ENCODE data around the gene PPP2R2B. TPM values are rescaled to one million over a fixed set of nuclear protein-coding genes. Genes with fewer than 3 reads are reported as not detected.
"Not testable (repeated sequence)": the region's sequence is repeated elsewhere in the genome, so short reads cannot be mapped to it uniquely, and the experiment has no call there.

Gene PPP2R2B
- total RNA-seq, 1 experiment from 2014 or later = not detected

- DNase-seq (ENCODE audit: low spot score) = no peak
- in situ Hi-C loops (cut with HindIII; ENCODE audit: low sequenced_read_pairs) = no loop called here
These were observed 236.6 kb downstream of the PPP2R2B start for GRCh38 chr5:146641941-146642340.

- in situ Hi-C loops (cut with HindIII; ENCODE audit: low sequenced_read_pairs) = no loop called here
These were observed 238.2 kb downstream of the PPP2R2B start for GRCh38 chr5:146640285-146640896.

DNA sequence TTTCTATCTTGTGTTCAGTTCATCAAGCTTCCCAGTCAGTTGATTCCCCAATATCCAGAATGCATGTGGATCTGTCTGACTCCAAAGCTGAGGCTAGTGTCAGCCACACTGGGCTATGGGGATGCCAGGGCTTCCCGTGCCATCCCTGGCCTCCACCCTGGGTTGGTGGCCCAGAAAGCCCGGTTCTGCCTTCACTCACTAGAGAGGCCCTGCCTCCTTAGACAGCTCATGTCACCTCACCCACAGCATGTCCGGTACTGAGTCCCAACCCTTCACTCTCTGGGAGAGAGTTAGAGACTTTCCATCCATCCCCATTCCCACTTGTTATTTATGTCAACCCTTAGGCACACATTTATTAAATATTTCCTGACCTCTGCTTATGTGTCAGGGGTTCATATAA lies 243.1 kb downstream of the PPP2R2B start:
- DNase-seq (ENCODE audit: low spot score) = no peak
- in situ Hi-C loops (cut with HindIII; ENCODE audit: low sequenced_read_pairs) = no loop called here

More at GRCh38 chr5:146640285-146640896, 238.2 kb downstream of the PPP2R2B start:
- no peak for DNase-seq (ENCODE audit: low spot score)

- DNase-seq (ENCODE audit: low spot score) = no peak
- in situ Hi-C loops (cut with HindIII; ENCODE audit: low sequenced_read_pairs) = no loop called here
These were observed 245.2 kb downstream of the PPP2R2B start for GRCh38 chr5:146633323-146633764.

- in situ Hi-C loops (cut with HindIII; ENCODE audit: low sequenced_read_pairs) = no loop called here
- DNase-seq (ENCODE audit: low spot score) = no peak
These were observed 245.8 kb downstream of the PPP2R2B start for GRCh38 chr5:146632620-146633322.

- in situ Hi-C loops (cut with HindIII; ENCODE audit: low sequenced_read_pairs) = no loop called here
These were observed 248.1 kb downstream of the PPP2R2B start for GRCh38 chr5:146630472-146630871.

GRCh38 chr5:146628950-146629349 lies 249.6 kb downstream of the PPP2R2B start:
- no peak for DNase-seq (ENCODE audit: low spot score)
- in situ Hi-C loops (cut with HindIII; ENCODE audit: low sequenced_read_pairs) = no loop called here

More at GRCh38 chr5:146630472-146630871, 248.1 kb downstream of the PPP2R2B start:
- no peak for DNase-seq (ENCODE audit: low spot score)

DNA sequence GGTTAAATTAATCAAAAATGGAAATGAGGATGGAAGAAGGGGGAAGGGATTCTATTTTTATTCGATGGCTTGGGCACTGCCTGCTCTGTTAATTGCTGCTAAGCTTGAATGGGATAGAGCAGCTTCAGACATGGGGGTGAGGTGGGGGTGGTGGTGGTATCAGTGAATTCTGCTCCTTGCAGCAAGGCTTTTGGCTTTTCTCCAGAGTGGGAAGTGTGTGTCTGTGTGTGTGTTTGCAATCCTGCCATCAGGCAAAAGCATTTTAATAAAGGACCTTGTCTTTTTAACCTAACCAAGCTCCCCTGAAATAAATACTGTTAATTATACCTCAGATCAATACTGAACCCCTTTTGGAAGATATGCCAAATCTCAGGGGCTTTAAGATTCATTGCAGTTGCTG lies 251.6 kb downstream of the PPP2R2B start:
- DNase-seq (ENCODE audit: low spot score) = no peak
- in situ Hi-C loops (cut with HindIII; ENCODE audit: low sequenced_read_pairs) = no loop called here

DNA sequence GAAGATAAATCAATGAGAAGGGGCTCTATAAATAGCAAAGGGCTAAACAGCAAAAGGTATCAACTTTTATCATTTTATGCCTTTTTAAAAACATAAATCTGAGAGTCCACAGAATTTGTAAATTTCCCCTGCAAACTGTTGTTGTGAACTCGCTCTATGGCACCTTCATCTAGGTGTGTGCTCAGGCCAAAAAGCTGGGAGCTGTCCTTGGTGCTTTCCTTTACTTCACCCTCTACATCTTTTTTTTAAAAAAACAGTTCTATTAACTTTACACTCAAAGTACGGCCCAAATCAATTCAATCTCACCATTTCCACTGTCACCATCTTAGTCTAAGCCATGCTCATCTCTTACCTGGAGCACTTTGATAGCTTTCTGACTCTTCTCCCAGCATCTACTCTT lies 254.4 kb downstream of the PPP2R2B start:
- DNase-seq (ENCODE audit: low spot score) = no peak
- in situ Hi-C loops (cut with HindIII; ENCODE audit: low sequenced_read_pairs) = no loop called here

GRCh38 chr5:146623666-146624065 lies 254.9 kb downstream of the PPP2R2B start:
- in situ Hi-C loops (cut with HindIII; ENCODE audit: low sequenced_read_pairs) = no loop called here
- no peak for DNase-seq (ENCODE audit: low spot score)

- in situ Hi-C loops (cut with HindIII; ENCODE audit: low sequenced_read_pairs) = no loop called here
- no peak for DNase-seq (ENCODE audit: low spot score)
These were observed 255.5 kb downstream of the PPP2R2B start for GRCh38 chr5:146623009-146623408.

DNA sequence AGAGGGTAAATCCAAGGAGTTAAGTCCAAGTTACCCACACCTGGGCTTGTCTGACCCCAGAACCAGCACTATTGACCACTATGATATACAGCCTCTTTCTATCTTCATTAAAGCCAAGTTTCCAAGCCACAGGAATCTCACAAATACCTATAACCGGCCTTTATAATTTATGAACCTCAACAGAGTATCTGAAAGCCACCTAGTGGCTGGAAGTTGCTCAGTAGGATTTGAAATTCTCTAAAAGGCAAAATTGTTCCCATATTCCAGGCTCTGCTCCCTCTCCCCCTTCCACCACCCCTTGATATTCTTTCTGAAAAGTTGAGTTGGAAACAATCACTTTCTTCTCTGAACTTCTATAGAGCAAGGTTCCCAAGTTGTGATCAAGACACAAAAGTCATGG lies 256.2 kb downstream of the PPP2R2B start:
- in situ Hi-C loops (cut with HindIII; ENCODE audit: low sequenced_read_pairs) = no loop called here
- DNase-seq (ENCODE audit: low spot score) = no peak

GRCh38 chr5:146620669-146621051 lies 257.9 kb downstream of the PPP2R2B start:
- in situ Hi-C loops (cut with HindIII; ENCODE audit: low sequenced_read_pairs) = no loop called here
- DNase-seq (ENCODE audit: low spot score) = peak; percentile 69

- peak; percentile 77 for DNase-seq (ENCODE audit: low spot score)
- in situ Hi-C loops (cut with HindIII; ENCODE audit: low sequenced_read_pairs) = no loop called here
These were observed 258.4 kb downstream of the PPP2R2B start for GRCh38 chr5:146620031-146620668.

DNA sequence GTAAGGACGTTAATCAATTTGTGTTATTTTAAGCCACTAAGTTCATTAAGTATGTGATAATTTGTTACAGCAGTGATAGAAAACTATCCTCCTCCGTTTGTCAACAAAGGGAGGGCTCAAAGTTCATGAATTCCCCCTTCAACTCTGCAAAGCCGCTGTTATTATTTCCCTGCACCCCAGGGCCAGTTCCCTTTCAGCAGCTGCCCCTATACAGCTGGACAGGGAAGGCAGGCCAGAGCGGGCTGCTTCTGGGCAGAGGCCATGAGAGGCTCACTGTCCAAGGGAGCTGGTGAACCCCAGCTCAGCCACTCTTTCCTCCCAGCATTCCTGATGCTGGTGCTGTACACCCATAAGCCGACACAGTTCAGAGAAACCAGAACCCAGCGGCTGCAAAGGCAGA lies 260.1 kb downstream of the PPP2R2B start:
- no peak for DNase-seq (ENCODE audit: low spot score)
- in situ Hi-C loops (cut with HindIII; ENCODE audit: low sequenced_read_pairs) = no loop called here

DNA sequence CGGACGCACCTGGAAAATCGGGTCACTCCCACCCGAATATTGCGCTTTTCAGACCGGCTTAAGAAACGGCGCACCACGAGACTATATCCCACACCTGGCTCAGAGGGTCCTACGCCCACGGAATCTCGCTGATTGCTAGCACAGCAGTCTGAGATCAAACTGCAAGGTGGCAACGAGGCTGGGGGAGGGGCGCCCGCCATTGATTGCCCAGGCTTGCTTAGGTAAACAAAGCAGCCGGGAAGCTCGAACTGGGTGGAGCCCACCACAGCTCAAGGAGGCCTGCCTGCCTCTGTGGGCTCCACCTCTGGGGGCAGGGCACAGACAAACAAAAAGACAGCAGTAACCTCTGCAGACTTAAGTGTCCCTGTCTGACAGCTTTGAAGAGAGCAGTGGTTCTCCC lies 268.8 kb downstream of the PPP2R2B start:
- in situ Hi-C loops (cut with HindIII; ENCODE audit: low sequenced_read_pairs); DNase-seq (ENCODE audit: low spot score): not testable (repeated sequence)

- no peak for DNase-seq (ENCODE audit: low spot score)
- in situ Hi-C loops (cut with HindIII; ENCODE audit: low sequenced_read_pairs) = no loop called here
These were observed 270.8 kb downstream of the PPP2R2B start for GRCh38 chr5:146607659-146608332.

DNA sequence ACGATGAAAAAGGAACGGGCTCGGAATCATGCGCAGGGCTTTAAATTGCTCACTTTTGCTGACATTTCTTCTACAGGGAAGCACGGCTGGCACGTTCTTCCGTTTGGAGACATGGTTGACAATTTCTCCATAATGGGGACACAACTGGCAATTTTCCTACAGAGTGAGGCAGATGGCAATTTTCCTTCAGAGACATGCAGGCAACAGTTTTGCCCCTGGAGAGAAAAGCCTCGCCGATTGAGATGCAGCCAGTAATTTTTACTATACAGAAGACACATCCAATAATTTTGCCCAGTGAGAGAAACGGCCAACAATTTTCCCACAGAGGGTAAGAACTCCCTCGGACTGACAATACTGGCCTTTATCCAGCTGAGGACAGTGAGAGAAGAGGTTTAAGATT lies 271.7 kb downstream of the PPP2R2B start:
- in situ Hi-C loops (cut with HindIII; ENCODE audit: low sequenced_read_pairs) = no loop called here
- peak; percentile 59 for DNase-seq (ENCODE audit: low spot score)

DNA sequence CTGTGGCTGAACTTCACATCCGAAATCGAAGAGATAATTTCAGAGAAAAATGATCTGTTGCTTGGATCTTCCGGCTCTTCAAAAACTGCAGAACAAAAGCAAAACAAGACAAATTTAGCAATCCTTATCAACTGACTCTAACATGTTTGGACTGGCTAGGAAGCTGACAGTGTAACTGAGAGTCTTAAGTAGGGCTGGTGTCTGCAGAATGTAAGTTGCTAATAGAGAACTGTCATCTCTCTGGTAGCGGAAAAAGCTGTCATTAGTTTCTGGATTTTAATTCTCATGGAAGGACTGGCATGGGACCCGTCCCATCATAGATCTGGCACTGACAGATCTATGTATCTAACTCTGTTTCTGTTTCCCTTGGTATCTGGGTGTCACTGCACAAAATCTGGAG lies 278.2 kb downstream of the PPP2R2B start:
- in situ Hi-C loops (cut with HindIII; ENCODE audit: low sequenced_read_pairs) = no loop called here
- no peak for DNase-seq (ENCODE audit: low spot score)

- DNase-seq (ENCODE audit: low spot score) = no peak
- in situ Hi-C loops (cut with HindIII; ENCODE audit: low sequenced_read_pairs) = no loop called here
These were observed 279.3 kb downstream of the PPP2R2B start for GRCh38 chr5:146599261-146599660.
